ENCODE data around the gene MTM1. TPM values are rescaled to one million over a fixed set of nuclear protein-coding genes. Genes with fewer than 3 reads are reported as not detected.

Gene MTM1
- total and polyA plus RNA-seq, 4 experiments from 2014 or later = 27.3 to 38.5 (median 35.1) TPM

DNA sequence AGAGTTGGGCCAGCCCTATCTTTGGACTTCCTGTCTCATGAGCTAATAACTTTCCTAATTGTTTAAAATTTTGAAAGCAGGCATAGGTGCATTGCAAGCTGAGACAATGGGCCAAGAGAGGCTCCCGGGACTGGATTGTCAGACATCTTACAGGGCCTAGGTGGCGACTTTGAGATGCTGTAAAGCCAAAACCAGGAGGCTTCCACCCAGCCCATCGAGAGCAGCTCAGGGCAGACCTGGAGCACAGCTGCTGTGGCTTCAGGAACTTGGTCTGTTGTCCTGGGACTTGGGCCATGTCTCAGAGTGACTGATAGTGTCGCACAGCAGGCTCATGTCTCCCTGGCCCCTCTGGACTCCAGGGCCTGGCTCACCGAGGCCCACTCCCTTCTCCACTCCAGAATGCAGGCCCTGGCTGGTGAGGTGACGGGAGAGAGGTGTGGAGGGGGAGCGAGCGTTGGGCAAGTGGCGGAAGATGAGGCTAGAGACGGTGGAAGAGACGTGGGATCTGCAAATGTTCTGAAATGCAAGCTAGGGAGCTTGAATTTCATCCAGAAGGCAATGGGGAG lies 24.1 kb upstream of the MTM1 start:
- Histone ChIP-seq H3K27me3 (ENCODE audit: insufficient read depth, low read length) (no peaks in the 10 kb centered on the region), H3K4me3 (ENCODE audit: low read length in 2 of 2) (no peak overlapping the region), H3K9me3 (ENCODE audit: control insufficient read depth in 1 of 2, low read length in 2 of 2) (no peaks in the 10 kb centered on the region), H3K27ac (ENCODE audit: low read depth, low read length) (no peak overlapping the region), H3K4me1 (ENCODE audit: insufficient read depth, low read length) (peaks cover 30% of the 10 kb centered on the region), H3K36me3 (ENCODE audit: insufficient read depth, low read length) (no peaks in the 10 kb centered on the region)
- Mint-ChIP-seq H3K9me3 (no peaks in the 10 kb centered on the region), H3K36me3 (no peaks in the 10 kb centered on the region), H3K27me3 (no peaks in the 10 kb centered on the region), H3K4me1 (peaks cover 11 to 29% (median 19%) of the 10 kb centered on the region in 4 donors), H3K27ac (peak overlapping the region in 3 of 7 donors; percentile 42 to 59 (median 52)), H3K4me3 (no peak overlapping the region)
- POLR2A ChIA-PET (ENCODE audit: partially characterized antibody) = interaction anchor here (1.1 kb wide), 1 partner anchor 25 kb away, joined by 3 read pairs; no protein-coding TSS in a partner anchor
- CTCF ChIA-PET (ENCODE audit: partially characterized antibody) = interaction anchor here (1.0 to 4.7 kb wide), 6 partner anchors 9 to 171 kb away, joined by 3 to 34 read pairs (median 4); no protein-coding TSS in a partner anchor
- intact Hi-C loops (cut with micrococcal nuclease) = no loop called here
- DNase-seq = no peak

DNA sequence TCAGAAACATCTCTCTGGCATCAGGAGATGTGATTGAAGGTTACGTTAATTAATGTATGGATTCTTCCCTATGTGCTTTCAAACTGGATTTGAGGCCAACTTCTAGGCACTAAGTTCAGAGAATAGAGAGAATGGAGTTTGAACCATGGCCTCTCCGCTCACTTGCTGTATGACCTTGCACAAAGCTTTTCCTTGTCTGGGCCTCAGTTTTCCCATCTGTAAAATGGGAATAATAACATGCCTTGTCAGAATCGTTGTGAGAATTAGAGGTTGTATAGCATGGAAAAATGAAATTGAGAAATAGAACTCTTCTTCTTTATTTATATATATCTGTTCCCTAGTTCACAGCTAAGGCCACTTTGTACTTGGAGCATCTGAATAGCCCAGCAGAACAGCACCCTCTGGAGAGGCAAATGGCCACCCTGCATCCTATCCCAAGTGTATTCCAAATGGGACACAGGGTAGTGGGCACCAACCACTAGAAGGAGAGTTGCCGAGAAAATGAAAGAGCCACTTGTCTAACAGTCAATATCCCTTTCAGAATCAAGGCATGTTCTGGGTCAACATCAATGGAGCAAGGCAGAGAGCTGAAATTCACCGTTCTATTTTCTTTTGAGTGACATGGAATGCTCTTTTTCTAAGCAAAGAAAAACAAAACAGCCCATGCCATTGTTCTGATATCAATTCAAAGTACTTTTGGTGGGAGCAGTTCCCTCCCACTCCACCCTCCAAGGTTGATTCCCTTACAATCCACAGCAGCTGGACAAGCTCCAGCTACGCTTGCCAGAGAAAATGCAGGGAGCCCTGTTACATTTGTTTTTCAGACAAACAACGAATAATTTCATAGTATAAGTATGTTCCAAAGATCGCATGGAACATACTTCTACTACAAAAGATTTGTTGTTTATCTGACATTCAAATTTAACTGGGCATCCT lies 23.3 kb upstream of the MTM1 start:
- H3K4me3 Mint-ChIP-seq = no peak overlapping the region
- POLR2A ChIA-PET (ENCODE audit: partially characterized antibody) = interaction anchor here (1.1 to 4.2 kb wide), 2 partner anchors 24 to 26 kb away, joined by 3 to 67 read pairs; partner anchors contain the start of gene MTM1
- no peaks in the 10 kb centered on the region for H3K36me3 Mint-ChIP-seq
- no peaks in the 10 kb centered on the region for H3K27me3 Mint-ChIP-seq
- Histone ChIP-seq H3K27me3 (ENCODE audit: insufficient read depth, low read length) (no peaks in the 10 kb centered on the region), H3K9me3 (ENCODE audit: control insufficient read depth in 1 of 2, low read length in 2 of 2) (no peaks in the 10 kb centered on the region), H3K27ac (ENCODE audit: low read depth, low read length) (no peak overlapping the region), H3K36me3 (ENCODE audit: insufficient read depth, low read length) (no peaks in the 10 kb centered on the region), H3K4me1 (ENCODE audit: insufficient read depth, low read length) (peaks cover 30% of the 10 kb centered on the region), H3K4me3 (ENCODE audit: low read length in 2 of 2) (no peak overlapping the region)
- intact Hi-C loops (cut with micrococcal nuclease) = no loop called here
- peaks cover 11 to 30% (median 19%) of the 10 kb centered on the region in 4 donors for H3K4me1 Mint-ChIP-seq
- CTCF ChIA-PET (ENCODE audit: partially characterized antibody) = interaction anchor here (0.8 to 4.7 kb wide), 7 partner anchors 8 to 180 kb away, joined by 3 to 34 read pairs (median 4); no protein-coding TSS in a partner anchor
- H3K9me3 Mint-ChIP-seq = no peaks in the 10 kb centered on the region
- peak overlapping the region in 1 of 7 donors; percentile 88 for H3K27ac Mint-ChIP-seq
- DNase-seq = no peak

GRCh38 chrX:150546711-150547153 lies 21.7 kb upstream of the MTM1 start:
- peak overlapping the region in 1 of 2 donors; percentile 35 for H3K4me3 ChIP-seq (ENCODE audit: low read length in 2 of 2)

DNA sequence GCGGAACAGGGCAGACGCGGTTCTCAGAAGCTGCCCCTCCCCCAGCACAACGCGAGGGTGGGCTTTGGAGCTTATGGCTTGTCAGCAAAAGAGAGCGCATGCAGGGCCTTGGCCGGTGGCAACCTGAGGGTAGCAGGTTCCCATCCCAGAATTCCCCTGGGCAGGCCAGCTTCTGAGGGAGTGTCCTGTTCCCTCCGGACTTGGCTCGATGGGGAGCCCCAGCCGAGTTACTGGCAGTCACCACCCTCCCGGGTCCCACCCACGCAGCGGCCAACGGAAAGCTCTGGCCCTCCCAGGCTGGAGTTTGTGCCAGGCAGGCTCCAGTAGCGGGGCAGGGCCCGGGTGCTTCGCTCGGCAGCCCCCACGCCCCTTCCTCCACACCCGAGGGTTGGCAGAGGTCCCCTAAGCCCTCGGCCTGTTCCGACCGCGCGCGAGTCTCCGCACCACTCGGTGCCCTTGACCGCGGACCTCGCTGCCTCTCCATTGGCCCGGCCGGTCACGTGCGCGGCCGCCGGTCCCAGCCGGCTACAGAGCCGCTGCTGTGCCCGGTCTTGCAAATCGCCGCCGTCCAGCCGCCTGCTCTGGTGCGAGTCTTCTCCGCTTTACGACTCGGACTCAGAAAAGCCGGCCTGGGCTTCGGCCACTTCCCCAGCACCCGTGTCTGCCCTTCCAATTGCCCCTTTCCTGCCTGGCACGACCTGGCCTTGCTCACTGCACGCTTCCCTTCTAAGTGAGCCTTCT lies 20.9 kb upstream of the MTM1 start:
- POLR2A ChIA-PET (ENCODE audit: partially characterized antibody) = interaction anchor here (0.9 to 4.2 kb wide), 6 partner anchors 19 to 607 kb away, joined by 3 to 67 read pairs (median 4); partner anchors contain the start of gene MTM1
- Mint-ChIP-seq H3K4me1 (peaks cover 11 to 30% (median 19%) of the 10 kb centered on the region in 4 donors), H3K27me3 (no peaks in the 10 kb centered on the region), H3K27ac (peak overlapping the region; percentile 37 to 93 (median 81)), H3K4me3 (peak overlapping the region; percentile 57 to 87 (median 79)), H3K9me3 (no peaks in the 10 kb centered on the region), H3K36me3 (no peaks in the 10 kb centered on the region)
- H3K27me3 ChIP-seq (ENCODE audit: insufficient read depth, low read length) = no peaks in the 10 kb centered on the region
- H3K27ac ChIP-seq (ENCODE audit: low read depth, low read length) = no peak overlapping the region
- CTCF ChIA-PET (ENCODE audit: partially characterized antibody) = interaction anchor here (1.0 to 4.7 kb wide), 5 partner anchors 17 to 61 kb away, joined by 3 to 34 read pairs (median 4); no protein-coding TSS in a partner anchor
- H3K9me3 ChIP-seq (ENCODE audit: control insufficient read depth in 1 of 2, low read length in 2 of 2) = no peaks in the 10 kb centered on the region
- peak overlapping the region in 1 of 2 donors; percentile 35 for H3K4me3 ChIP-seq (ENCODE audit: low read length in 2 of 2)
- H3K36me3 ChIP-seq (ENCODE audit: insufficient read depth, low read length) = no peaks in the 10 kb centered on the region
- intact Hi-C loops (cut with micrococcal nuclease) = loop anchor here (1.0 to 2.0 kb wide), 2 partner anchors 21 to 39 kb away; partner anchors contain the start of gene MTM1
- DNase-seq = no peak
- peaks cover 30% of the 10 kb centered on the region for H3K4me1 ChIP-seq (ENCODE audit: insufficient read depth, low read length)

More at GRCh38 chrX:150546711-150547153, 21.7 kb upstream of the MTM1 start:
- H3K27ac Mint-ChIP-seq = peak overlapping the region; percentile 65 to 94 (median 85)
- intact Hi-C loops (cut with micrococcal nuclease) = loop anchor here (1.0 to 2.0 kb wide), 2 partner anchors 22 to 40 kb away; partner anchors contain the start of gene MTM1
- H3K9me3 Mint-ChIP-seq = no peaks in the 10 kb centered on the region
- no peaks in the 10 kb centered on the region for H3K27me3 ChIP-seq (ENCODE audit: insufficient read depth, low read length)
- H3K27ac ChIP-seq (ENCODE audit: low read depth, low read length) = no peak overlapping the region
- POLR2A ChIA-PET (ENCODE audit: partially characterized antibody) = interaction anchor here (0.6 to 4.2 kb wide), 9 partner anchors 20 to 607 kb away, joined by 3 to 67 read pairs (median 3); partner anchors contain the start of genes MAMLD1 and MTM1
- peak; percentile 56 to 81 (median 60) for DNase-seq
- H3K36me3 Mint-ChIP-seq = no peaks in the 10 kb centered on the region
- peaks cover 30% of the 10 kb centered on the region for H3K4me1 ChIP-seq (ENCODE audit: insufficient read depth, low read length)
- H3K27me3 Mint-ChIP-seq = no peaks in the 10 kb centered on the region
- H3K4me3 Mint-ChIP-seq = peak overlapping the region; percentile 51 to 87 (median 78)
- H3K36me3 ChIP-seq (ENCODE audit: insufficient read depth, low read length) = no peaks in the 10 kb centered on the region
- no peaks in the 10 kb centered on the region for H3K9me3 ChIP-seq (ENCODE audit: control insufficient read depth in 1 of 2, low read length in 2 of 2)
- CTCF ChIA-PET (ENCODE audit: partially characterized antibody) = interaction anchor here (0.7 to 4.7 kb wide), 9 partner anchors 18 to 596 kb away, joined by 3 to 34 read pairs (median 3); no protein-coding TSS in a partner anchor
- H3K4me1 Mint-ChIP-seq = peaks cover 11 to 30% (median 19%) of the 10 kb centered on the region in 4 donors

- H3K36me3 ChIP-seq (ENCODE audit: insufficient read depth, low read length) = no peaks in the 10 kb centered on the region
- CTCF ChIA-PET (ENCODE audit: partially characterized antibody) = no interaction called here
- no peak overlapping the region for H3K4me3 ChIP-seq (ENCODE audit: low read length in 2 of 2)
- peaks cover 11 to 30% (median 19%) of the 10 kb centered on the region in 4 donors for H3K4me1 Mint-ChIP-seq
- H3K9me3 Mint-ChIP-seq = no peaks in the 10 kb centered on the region
- no peak for DNase-seq
- H3K27me3 ChIP-seq (ENCODE audit: insufficient read depth, low read length) = no peaks in the 10 kb centered on the region
- peak overlapping the region in 4 of 7 donors; percentile 42 to 81 (median 76) for H3K27ac Mint-ChIP-seq
- POLR2A ChIA-PET (ENCODE audit: partially characterized antibody) = interaction anchor here (4.2 kb wide), 1 partner anchor 23 kb away, joined by 67 read pairs; the partner anchor contains the start of gene MTM1
- H3K36me3 Mint-ChIP-seq = no peaks in the 10 kb centered on the region
- H3K27ac ChIP-seq (ENCODE audit: low read depth, low read length) = no peak overlapping the region
- peaks cover 30% of the 10 kb centered on the region for H3K4me1 ChIP-seq (ENCODE audit: insufficient read depth, low read length)
- intact Hi-C loops (cut with micrococcal nuclease) = no loop called here
- H3K4me3 Mint-ChIP-seq = peak overlapping the region; percentile 57 to 81 (median 77)
- H3K27me3 Mint-ChIP-seq = no peaks in the 10 kb centered on the region
- H3K9me3 ChIP-seq (ENCODE audit: control insufficient read depth in 1 of 2, low read length in 2 of 2) = no peaks in the 10 kb centered on the region
Measured at GRCh38 chrX:150548251-150548650, 20.2 kb upstream of the MTM1 start.

- Mint-ChIP-seq H3K27ac (peak overlapping the region in 1 of 7 donors; percentile 24), H3K27me3 (no peaks in the 10 kb centered on the region), H3K4me3 (peak overlapping the region in 3 of 8 donors; percentile 26 to 77 (median 68)), H3K9me3 (no peaks in the 10 kb centered on the region), H3K4me1 (peaks cover 11 to 30% (median 19%) of the 10 kb centered on the region in 4 donors), H3K36me3 (no peaks in the 10 kb centered on the region)
- intact Hi-C loops (cut with micrococcal nuclease) = no loop called here
- H3K27me3 ChIP-seq (ENCODE audit: insufficient read depth, low read length) = no peaks in the 10 kb centered on the region
- H3K27ac ChIP-seq (ENCODE audit: low read depth, low read length) = no peak overlapping the region
- H3K36me3 ChIP-seq (ENCODE audit: insufficient read depth, low read length) = no peaks in the 10 kb centered on the region
- H3K9me3 ChIP-seq (ENCODE audit: control insufficient read depth in 1 of 2, low read length in 2 of 2) = no peaks in the 10 kb centered on the region
- no peak for DNase-seq
- ChIA-PET POLR2A (ENCODE audit: partially characterized antibody) (interaction anchor here (4.2 kb wide), 1 partner anchor 22 kb away, joined by 67 read pairs; the partner anchor contains the start of gene MTM1), CTCF (ENCODE audit: partially characterized antibody) (no interaction called here)
- H3K4me1 ChIP-seq (ENCODE audit: insufficient read depth, low read length) = peaks cover 30% of the 10 kb centered on the region
- H3K4me3 ChIP-seq (ENCODE audit: low read length in 2 of 2) = no peak overlapping the region
Measured at GRCh38 chrX:150548684-150549083, 19.7 kb upstream of the MTM1 start.
